Measurements from ENCODE around the gene GALM. TPM values are rescaled to one million over a fixed set of nuclear protein-coding genes. Genes with fewer than 3 reads are reported as not detected.

The GALM gene
- total and polyA plus RNA-seq, 2 of the 13 experiments (the other 11 are each of a cell fraction or from before 2014, with no cell fraction given): 65.5 to 90.0 TPM

GRCh38 chr2:38692636-38693318, 26.9 kb downstream of the GALM start (continued):
- TF ChIP-seq PAXIP1 (CRISPR knock-in tag; conservative IDR thresholded peaks at IDR 0.05) (peak; percentile 72), MBNL3 (CRISPR knock-in tag; conservative IDR thresholded peaks at IDR 0.05) (no peak), RAD21 (CRISPR knock-in tag; IDR thresholded peaks at IDR 0.05) (peak; percentile 58), RBM39 (IDR thresholded peaks at IDR 0.05; ENCODE audit: low read depth, low read length, poor library complexity, severe bottlenecking) (no peak), HMG20A (CRISPR knock-in tag; IDR thresholded peaks at IDR 0.05; ENCODE audit: borderline replicate concordance) (peak; percentile 48; the same call in 1 of the 2 replicates), ARID4A (CRISPR knock-in tag; IDR thresholded peaks at IDR 0.05; ENCODE audit: borderline replicate concordance) (peak; percentile 68; the same call in 1 of the 2 replicates), ZFP91 (CRISPR knock-in tag; IDR thresholded peaks at IDR 0.05; ENCODE audit: borderline replicate concordance) (0 out of 2 replicates have a peak, but pooled peaks have one; percentile 21), GTF3A (CRISPR knock-in tag; conservative IDR thresholded peaks at IDR 0.05) (no peak), TARDBP (CRISPR knock-in tag; IDR thresholded peaks at IDR 0.05) (peak; percentile 52; the same call in 1 of the 2 replicates), ZNF142 (CRISPR knock-in tag; IDR thresholded peaks at IDR 0.05) (no peak), MYC (CRISPR knock-in tag; IDR thresholded peaks at IDR 0.05; ENCODE audit: borderline replicate concordance) (peak; percentile 53; the same call in 1 of the 2 replicates)

Data from HepG2 (cell line).